ENCODE results near the gene MADCAM1. TPM values are rescaled to one million over a fixed set of nuclear protein-coding genes. Genes with fewer than 3 reads are reported as not detected.

MADCAM1 gene
- total RNA-seq, 1 donor from 2014 or later, result 0.19 TPM

DNA sequence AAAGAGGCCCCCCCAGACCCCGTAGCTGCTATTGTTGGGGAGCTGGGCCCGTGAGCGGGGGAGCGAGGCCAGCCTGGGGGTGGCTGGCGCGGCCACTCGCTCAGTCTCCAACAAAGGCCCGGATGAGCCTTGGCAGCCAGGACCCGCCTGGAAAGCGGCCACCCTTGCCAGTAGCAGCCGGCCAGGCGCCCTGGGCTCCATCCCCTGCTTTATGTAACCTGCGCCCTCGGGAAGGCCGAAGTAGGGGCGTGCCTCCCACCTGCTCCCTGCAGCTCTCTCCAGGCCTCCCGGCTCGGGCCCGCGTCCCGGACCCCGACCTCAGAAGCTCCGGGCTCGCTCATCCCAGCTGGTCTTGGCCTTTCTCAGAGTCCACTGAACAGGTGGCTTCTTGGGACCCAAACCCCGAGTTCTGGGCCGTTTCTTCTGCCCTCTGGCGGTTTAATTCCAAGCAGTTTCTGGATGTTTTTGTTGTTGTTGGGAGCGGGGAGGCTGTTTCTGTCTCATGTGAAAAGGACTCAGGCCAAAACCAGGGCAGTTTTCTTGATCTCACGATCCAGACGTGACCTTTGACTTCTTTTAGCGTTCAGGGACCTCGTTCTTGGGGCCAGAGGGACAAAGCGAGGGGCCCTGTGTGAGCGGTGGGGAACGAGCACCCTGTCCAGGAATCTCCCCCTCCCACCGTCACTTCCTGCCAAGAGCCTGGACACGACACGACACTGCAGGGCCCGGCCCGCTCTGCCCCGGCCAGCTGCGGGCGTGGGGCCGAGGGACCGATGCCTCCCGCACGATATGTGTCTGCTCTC, 36.5 kb downstream of the MADCAM1 start:
- intact Hi-C loops (cut with micrococcal nuclease), result loop anchor here (2.0 to 5.0 kb wide), 3 partner anchors 40 to 100 kb away; partner anchors contain the start of genes BSG and POLRMT
- Mint-ChIP-seq H3K9me3 (no peaks in the 10 kb centered on the region), H3K27me3 (no peaks in the 10 kb centered on the region), H3K27ac (peak overlapping the region; percentile 92), H3K4me1 (peaks cover 13% of the 10 kb centered on the region), H3K4me3 (peak overlapping the region; percentile 94), H3K36me3 (ENCODE audit: low read depth) (peaks cover 6% of the 10 kb centered on the region)
- peak; percentile 85 for DNase-seq

DNA sequence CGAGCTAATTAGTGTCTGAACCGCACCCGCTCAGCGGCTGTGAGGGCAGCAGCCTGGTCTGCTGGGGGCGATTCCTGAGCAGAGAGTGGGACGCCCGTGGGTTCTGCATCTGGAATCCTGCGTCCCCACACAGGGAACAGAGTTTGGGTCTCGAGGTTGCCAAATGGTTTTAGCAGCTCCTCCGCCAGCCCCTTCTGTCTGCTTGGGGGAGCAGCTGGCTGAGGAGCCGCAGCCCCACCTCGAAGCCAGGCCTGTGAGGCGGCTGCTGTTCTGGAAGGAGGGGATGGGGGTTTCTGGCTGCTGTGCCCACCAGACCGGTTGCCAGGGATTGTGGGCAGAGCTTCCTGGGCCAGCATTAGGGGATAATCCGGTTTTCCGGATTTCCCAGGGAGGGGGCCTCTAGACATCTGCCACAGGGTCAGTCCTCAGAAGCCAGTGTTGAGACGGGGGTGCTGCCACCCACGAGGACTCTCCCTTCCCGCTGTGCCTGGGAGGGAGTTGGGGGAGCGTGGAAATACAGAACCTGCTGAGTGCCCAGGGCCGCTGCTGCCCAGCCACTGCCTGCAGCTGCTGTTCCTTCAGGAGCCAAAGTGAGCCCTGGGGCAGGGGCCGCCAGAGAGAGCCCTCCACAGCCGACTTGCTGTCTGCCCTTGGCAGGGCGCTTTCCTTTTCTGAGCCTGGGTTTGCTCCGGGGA, 37.2 kb downstream of the MADCAM1 start:
- Mint-ChIP-seq H3K9me3 (no peaks in the 10 kb centered on the region), H3K27me3 (no peaks in the 10 kb centered on the region)

DNA sequence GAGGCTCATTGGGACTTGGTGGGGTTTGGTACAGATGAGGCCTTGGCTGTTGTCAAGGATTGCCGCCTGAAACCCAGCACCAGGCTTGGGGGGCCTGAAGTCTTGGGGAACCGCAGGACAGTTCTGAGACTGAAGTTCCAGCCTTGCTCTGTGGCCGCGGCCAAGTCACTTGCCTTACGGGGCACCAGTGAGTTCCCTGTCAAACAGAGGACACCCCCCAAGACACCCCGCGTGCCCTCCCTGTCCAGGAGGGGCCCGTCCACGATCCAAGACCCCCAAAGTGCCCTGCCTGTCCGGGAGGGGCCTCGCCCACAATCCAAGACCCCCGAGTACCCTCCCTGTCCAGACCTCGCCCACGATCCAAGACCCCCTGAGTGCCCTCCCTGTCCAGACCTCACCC, 37.8 kb downstream of the MADCAM1 start:
- intact Hi-C loops (cut with micrococcal nuclease), result loop anchor here (5.0 kb wide), 1 partner anchor 98 kb away; the partner anchor contains the start of gene POLRMT

More for the DNA sequence above, 37.2 kb downstream of the MADCAM1 start:
- DNase-seq, result no peak
- peaks cover 12% of the 10 kb centered on the region for H3K36me3 Mint-ChIP-seq (ENCODE audit: low read depth)
- intact Hi-C loops (cut with micrococcal nuclease), result loop anchor here (2.0 to 5.0 kb wide), 3 partner anchors 39 to 99 kb away; partner anchors contain the start of genes BSG and POLRMT
- H3K27ac Mint-ChIP-seq, result peak overlapping the region; percentile 92
- peaks cover 14% of the 10 kb centered on the region for H3K4me1 Mint-ChIP-seq
- H3K4me3 Mint-ChIP-seq, result peak overlapping the region; percentile 94

DNA sequence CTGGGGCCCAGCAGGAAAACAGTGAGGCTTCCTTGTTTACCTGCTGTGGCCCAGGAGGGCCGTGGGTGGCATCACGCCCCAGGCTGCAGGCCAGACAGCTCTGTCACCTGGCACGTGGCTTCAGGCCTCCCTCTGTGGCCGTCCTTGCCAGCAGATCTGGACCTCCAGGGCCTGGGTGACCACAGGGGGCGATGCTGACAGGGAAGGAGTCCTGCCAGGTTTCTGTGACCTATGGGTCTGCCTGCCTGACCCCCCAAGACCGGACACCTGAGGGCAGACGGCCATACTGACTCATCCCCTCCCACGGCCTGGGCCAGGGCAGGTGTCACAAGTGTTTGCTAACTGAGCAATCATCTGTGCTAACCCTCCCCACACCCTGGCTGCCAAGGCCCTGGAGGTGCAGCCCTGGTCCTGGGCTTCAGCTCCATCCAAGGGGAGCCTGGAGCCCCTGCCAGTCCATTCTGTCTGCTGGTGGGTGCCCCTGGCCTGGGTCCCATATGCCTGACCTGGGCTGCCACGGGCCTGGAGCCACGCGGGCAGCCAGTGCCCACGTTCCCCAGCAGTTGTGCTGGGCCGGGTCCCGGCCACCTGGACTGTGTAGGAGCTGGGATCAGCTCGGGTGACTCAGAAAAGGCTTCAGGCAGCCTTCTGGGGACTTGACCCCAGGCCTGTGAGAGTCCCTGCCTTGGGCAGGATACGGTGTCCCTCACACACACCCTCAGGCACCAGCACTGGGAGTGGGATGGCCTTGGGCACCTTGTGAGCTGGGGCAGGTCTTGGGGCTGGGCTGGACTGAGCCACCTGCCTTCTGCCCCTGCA, 38.9 kb downstream of the MADCAM1 start:
- Mint-ChIP-seq H3K4me3 (peak overlapping the region; percentile 60), H3K9me3 (no peaks in the 10 kb centered on the region), H3K36me3 (ENCODE audit: low read depth) (peaks cover 13% of the 10 kb centered on the region), H3K4me1 (peaks cover 14% of the 10 kb centered on the region), H3K27ac (peak overlapping the region; percentile 56), H3K27me3 (no peaks in the 10 kb centered on the region)
- intact Hi-C loops (cut with micrococcal nuclease), result no loop called here
- no peak for DNase-seq

More for the DNA sequence above, 37.8 kb downstream of the MADCAM1 start:
- Mint-ChIP-seq H3K9me3 (no peaks in the 10 kb centered on the region), H3K36me3 (ENCODE audit: low read depth) (peaks cover 12% of the 10 kb centered on the region), H3K4me3 (peak overlapping the region; percentile 94), H3K4me1 (peaks cover 14% of the 10 kb centered on the region), H3K27ac (no peak overlapping the region), H3K27me3 (no peaks in the 10 kb centered on the region)
- DNase-seq, result no peak

DNA sequence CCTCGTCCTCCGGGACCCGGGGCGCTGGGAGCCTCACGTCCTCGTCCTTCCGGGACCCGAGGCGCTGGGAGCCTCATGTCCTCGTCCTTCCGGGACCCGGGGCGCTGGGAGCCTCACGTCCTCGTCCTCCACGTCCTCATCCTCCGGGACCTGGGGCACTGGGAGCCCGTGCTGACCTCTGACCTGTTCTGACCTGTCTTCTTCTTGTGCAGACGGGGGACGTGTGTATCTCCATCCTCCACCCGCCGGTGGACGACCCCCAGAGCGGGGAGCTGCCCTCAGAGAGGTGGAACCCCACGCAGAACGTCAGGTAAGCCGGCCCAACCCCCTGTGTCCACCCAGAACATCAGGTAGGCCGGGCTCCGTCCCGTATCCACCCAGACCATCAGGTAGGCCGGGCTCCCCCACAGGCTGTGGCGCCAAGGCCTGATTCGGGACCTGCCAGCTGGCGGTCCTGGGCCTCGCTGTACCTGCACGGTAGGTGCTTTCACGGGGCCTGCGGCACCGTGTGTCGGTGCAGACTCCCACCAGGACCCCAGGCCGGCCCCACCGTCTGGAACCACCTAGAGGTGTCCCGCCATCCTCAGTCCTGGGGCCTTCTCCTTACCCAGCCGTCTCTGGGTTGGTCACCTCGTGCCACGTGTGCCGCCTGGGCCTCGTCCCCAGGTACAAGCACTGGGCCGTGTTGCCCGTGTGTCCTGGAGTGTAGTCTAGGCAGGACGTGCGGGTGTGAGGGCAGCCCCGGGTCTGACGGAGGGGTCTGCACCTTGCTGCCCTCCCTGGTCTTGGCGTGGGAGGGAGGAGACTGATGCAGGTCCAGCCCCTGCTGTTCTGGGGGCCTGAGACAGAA, 40.0 kb downstream of the MADCAM1 start:
- Mint-ChIP-seq H3K4me1 (peaks cover 11% of the 10 kb centered on the region), H3K4me3 (no peak overlapping the region), H3K27me3 (no peaks in the 10 kb centered on the region), H3K27ac (no peak overlapping the region), H3K36me3 (ENCODE audit: low read depth) (peaks cover 13% of the 10 kb centered on the region), H3K9me3 (no peaks in the 10 kb centered on the region)
- DNase-seq, result no peak
- intact Hi-C loops (cut with micrococcal nuclease), result no loop called here

DNA sequence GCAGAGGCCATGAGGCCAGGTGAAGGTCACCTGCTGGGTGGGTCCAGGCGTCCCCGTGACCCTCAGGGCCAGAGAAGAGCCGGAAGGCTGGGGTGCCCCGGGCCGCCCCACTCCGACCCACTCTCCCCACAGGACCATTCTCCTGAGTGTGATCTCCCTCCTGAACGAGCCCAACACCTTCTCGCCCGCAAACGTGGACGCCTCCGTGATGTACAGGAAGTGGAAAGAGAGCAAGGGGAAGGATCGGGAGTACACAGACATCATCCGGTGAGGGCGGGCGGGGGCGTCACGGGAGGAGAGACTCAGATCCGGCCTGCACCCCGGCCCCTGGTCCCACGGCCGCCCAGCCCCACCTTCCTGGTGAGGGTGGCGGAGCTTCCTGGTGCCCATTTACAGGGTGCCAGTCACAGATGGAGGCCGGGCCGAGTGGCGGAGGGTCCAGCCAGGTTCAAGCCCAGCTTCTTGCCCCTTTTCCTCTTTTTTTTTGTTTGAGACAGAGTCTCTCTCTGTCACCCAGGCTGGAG, 40.7 kb downstream of the MADCAM1 start:
- Mint-ChIP-seq H3K9me3 (no peaks in the 10 kb centered on the region), H3K4me3 (no peak overlapping the region), H3K36me3 (ENCODE audit: low read depth) (peaks cover 13% of the 10 kb centered on the region), H3K4me1 (peaks cover 11% of the 10 kb centered on the region), H3K27me3 (no peaks in the 10 kb centered on the region), H3K27ac (no peak overlapping the region)
- no peak for DNase-seq
- intact Hi-C loops (cut with micrococcal nuclease), result no loop called here

DNA sequence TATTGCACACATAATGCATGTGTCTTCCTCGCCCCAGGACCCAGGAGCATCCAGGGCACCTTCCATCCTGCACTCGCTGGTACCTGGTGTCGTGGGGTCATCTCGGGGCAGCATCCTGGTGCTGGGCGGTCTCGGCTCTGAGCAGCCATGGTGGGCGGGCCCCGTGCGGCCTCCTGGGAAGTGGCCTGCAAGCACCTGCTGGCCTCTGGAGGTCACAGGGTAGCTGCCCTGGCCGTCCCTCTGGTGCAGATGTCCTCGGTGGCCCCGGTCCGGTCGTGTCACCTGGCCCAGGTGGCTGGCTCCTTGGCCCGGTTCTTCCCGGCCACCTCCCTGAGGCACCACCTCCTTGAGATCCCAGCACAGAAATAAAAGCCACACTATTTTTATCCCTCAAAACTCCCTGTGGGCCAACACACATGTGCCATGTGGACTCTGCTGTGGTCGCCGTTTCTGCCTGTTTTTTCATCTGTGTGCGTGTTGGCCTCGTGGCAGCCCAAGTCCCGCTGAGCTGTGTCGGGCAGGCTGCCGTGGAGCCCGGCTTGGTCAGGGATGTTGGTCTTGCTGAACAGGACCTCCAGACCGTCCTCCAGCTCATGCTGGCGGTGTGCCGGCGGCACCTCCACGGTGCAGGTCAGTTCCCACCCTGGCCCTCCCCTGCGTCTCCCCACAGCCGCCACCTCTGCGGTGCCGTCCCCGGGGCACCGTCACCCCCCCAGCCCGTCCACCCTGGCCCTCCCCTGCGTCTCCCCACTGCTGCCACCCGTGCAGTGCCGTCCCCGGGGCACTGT, 42.5 kb downstream of the MADCAM1 start:
- no peak for DNase-seq
- H3K4me3 Mint-ChIP-seq, result no peak overlapping the region
- H3K27ac Mint-ChIP-seq, result no peak overlapping the region
- H3K4me1 Mint-ChIP-seq, result peaks cover 8% of the 10 kb centered on the region
- no peaks in the 10 kb centered on the region for H3K9me3 Mint-ChIP-seq
- peaks cover 15% of the 10 kb centered on the region for H3K36me3 Mint-ChIP-seq (ENCODE audit: low read depth)
- intact Hi-C loops (cut with micrococcal nuclease), result no loop called here
- H3K27me3 Mint-ChIP-seq, result no peaks in the 10 kb centered on the region

DNA sequence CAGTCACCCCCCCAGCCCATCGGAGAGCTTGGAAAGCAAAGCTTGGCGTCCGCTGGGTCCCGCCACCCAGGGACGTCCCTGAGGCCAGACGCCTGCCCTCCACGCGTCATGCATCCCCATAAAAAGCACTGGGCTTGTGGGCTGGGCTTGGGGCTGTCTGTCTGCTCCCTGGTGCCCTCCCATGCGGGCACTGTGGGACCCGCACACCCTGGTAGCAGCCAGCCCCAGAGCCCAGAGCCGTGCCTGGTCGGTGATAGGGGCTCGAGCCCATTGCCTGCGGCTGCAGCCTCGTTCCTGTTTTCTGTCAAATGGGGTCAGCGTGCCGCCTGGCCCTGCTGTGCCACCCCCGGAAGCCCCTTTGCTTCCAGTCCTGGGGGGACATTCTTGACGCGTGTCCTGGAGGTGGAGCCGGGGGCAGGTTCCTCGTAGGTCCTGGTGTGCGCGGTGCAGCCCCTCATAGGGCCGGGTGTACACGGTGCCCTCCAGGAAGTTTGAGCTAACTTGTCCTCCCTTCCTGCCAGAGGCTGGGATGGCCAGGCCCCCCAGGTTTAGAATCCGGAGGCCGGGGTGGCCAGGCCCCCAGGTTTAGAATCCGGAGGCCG, 43.2 kb downstream of the MADCAM1 start:
- Mint-ChIP-seq H3K4me3 (no peak overlapping the region), H3K27ac (no peak overlapping the region), H3K36me3 (ENCODE audit: low read depth) (peaks cover 16% of the 10 kb centered on the region), H3K9me3 (no peaks in the 10 kb centered on the region), H3K4me1 (peaks cover 12% of the 10 kb centered on the region), H3K27me3 (no peaks in the 10 kb centered on the region)
- DNase-seq, result no peak
- intact Hi-C loops (cut with micrococcal nuclease), result no loop called here

DNA sequence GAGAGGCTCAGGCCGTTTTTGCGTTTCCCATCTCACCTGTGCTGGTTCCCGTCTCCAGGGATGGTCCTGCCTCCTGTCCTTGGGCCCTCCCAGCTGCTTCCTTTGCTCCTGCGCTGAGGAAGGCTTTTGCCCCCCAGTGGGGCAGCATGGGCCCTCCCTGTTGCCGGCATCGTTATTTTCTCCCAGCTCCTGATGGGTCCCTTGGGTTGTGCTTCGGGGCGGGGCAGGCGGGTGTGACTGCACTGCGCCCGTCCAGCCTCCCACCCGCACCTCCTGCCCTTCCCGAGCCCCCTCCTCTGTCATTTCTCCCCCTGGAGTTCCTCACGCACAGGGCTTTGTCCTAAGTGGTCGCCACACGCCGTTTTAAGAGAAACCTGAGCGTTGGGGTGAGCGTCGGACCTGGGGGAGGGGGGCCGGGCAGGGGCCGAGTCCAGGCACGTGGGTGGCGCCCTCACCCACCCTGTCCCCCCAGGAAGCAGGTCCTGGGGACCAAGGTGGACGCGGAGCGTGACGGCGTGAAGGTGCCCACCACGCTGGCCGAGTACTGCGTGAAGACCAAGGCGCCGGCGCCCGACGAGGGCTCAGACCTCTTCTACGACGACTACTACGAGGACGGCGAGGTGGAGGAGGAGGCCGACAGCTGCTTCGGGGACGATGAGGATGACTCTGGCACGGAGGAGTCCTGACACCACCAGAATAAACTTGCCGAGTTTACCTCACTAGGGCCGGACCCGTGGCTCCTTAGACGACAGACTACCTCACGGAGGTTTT, 44.8 kb downstream of the MADCAM1 start:
- no peak overlapping the region for H3K4me3 Mint-ChIP-seq
- H3K9me3 Mint-ChIP-seq, result no peaks in the 10 kb centered on the region
- peaks cover 16% of the 10 kb centered on the region for H3K36me3 Mint-ChIP-seq (ENCODE audit: low read depth)
- peaks cover 18% of the 10 kb centered on the region for H3K4me1 Mint-ChIP-seq
- DNase-seq, result no peak
- intact Hi-C loops (cut with micrococcal nuclease), result no loop called here
- H3K27me3 Mint-ChIP-seq, result no peaks in the 10 kb centered on the region
- no peak overlapping the region for H3K27ac Mint-ChIP-seq

DNA sequence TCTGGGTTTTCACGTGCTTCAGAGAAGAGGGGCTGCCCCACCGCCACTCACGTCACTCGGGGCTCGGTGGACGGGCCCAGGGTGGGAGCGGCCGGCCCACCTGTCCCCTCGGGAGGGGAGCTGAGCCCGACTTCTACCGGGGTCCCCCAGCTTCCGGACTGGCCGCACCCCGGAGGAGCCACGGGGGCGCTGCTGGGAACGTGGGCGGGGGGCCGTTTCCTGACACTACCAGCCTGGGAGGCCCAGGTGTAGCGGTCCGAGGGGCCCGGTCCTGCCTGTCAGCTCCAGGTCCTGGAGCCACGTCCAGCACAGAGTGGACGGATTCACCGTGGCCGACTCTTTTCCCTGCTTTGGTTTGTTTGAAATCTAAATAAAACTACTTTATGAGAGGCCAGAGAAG, 45.4 kb downstream of the MADCAM1 start:
- Mint-ChIP-seq H3K4me3 (no peak overlapping the region), H3K27ac (no peak overlapping the region), H3K9me3 (no peaks in the 10 kb centered on the region), H3K4me1 (peaks cover 18% of the 10 kb centered on the region), H3K27me3 (no peaks in the 10 kb centered on the region), H3K36me3 (ENCODE audit: low read depth) (peaks cover 16% of the 10 kb centered on the region)
- intact Hi-C loops (cut with micrococcal nuclease), result no loop called here
- no peak for DNase-seq

DNA sequence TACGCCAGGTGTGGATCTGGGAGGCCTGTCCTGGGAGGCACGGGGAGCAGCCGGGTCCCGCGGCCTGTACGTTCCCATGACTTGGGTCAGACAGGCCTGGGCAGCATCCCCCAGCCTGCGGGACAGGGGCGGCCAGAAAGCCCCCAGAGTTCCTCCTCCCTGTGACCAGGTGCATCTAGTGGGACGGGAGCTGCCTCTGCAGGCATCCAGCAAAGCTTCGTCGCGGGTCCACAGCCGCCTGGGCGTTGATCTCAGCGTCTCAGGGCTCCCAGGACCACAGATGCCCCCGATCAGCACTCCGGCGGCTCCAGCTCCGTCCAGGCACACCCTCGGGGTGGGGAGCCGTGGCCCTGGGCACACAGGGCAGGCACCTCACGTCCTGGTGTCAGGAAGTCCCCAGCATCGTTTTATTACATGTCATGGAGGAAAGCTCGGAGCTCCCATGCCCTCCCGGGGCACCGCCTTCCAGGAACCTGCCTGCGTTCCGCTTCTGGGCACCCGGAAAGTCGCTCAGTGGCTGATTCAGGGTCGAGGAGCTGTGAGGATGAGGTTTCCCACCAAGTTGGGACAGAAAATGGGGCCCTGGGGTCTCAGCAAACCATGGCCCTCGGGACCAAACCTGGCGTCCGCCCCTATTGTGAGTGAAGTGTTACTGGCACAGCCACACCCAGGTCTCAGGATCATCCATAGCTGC, 46.0 kb downstream of the MADCAM1 start:
- no peaks in the 10 kb centered on the region for H3K9me3 Mint-ChIP-seq
- DNase-seq, result no peak
- no peak overlapping the region for H3K4me3 Mint-ChIP-seq
- H3K27me3 Mint-ChIP-seq, result no peaks in the 10 kb centered on the region
- H3K4me1 Mint-ChIP-seq, result peaks cover 18% of the 10 kb centered on the region
- peaks cover 14% of the 10 kb centered on the region for H3K36me3 Mint-ChIP-seq (ENCODE audit: low read depth)
- no peak overlapping the region for H3K27ac Mint-ChIP-seq
- intact Hi-C loops (cut with micrococcal nuclease), result no loop called here
